Endothelial cell of umbilical vein (primary cell): Measurements from ENCODE around the gene EPHX1.

Experiments
- CTCF ChIP-seq, 2 donors: IDR thresholded peaks; 1 replicate in 1 of 2; 2 replicates in 1 of 2; pipeline ENCODE4 v1.5.1; 2011; ENCODE audit warnings: low read length in 2 of 2, mild to moderate bottlenecking in 2 of 2, moderate library complexity in 2 of 2, control low read depth in 1 of 2, inconsistent platforms in 1 of 2, low read depth in 1 of 2; ENCODE audit not compliant: insufficient read depth in 1 of 2; ENCODE audit errors: extremely low read depth in 1 of 2
- EZH2 ChIP-seq: IDR thresholded peaks from 2 replicates; pipeline ENCODE4 v1.6.1; 2012; ENCODE audit warnings: borderline replicate concordance, low read depth, mild to moderate bottlenecking, moderate library complexity, low read length, inconsistent platforms; ENCODE audit not compliant: severe bottlenecking
- FOS ChIP-seq: IDR thresholded peaks from 2 replicates; pipeline ENCODE4 v1.6.1; 2011; ENCODE audit warnings: mild to moderate bottlenecking, low read length, moderate library complexity, borderline replicate concordance; ENCODE audit not compliant: insufficient read depth
- GATA2 ChIP-seq: IDR thresholded peaks from 2 replicates; pipeline ENCODE4 v1.7.0; 2011; ENCODE audit warnings: low read depth, mild to moderate bottlenecking, moderate library complexity, mixed read lengths, low read length; ENCODE audit not compliant: insufficient read length, insufficient read depth
- JUN ChIP-seq: IDR thresholded peaks from 2 replicates; pipeline ENCODE4 v1.6.1; 2011; ENCODE audit warnings: borderline replicate concordance, low read depth; ENCODE audit not compliant: insufficient read length, insufficient read depth
- MYC ChIP-seq: IDR thresholded peaks from one replicate; pipeline ENCODE4 v1.6.1; 2011; ENCODE audit warnings: mild to moderate bottlenecking, low read depth, low read length
- POLR2A ChIP-seq: IDR thresholded peaks from 2 replicates; pipeline ENCODE4 v1.6.1; 2012; ENCODE audit warnings: low read depth, mild to moderate bottlenecking, control low read depth, low read length
- POLR2AphosphoS5 ChIP-seq: IDR thresholded peaks from 2 replicates; pipeline ENCODE4 v1.6.1; 2012; ENCODE audit warnings: low read depth, mild to moderate bottlenecking, control low read depth, low read length, moderate library complexity; ENCODE audit not compliant: insufficient read depth
- TF ChIP-seq, protein P1 (sequence below): IDR thresholded peaks from 2 replicates; pipeline ENCODE4 v1.6.1; 2011; ENCODE audit not compliant: insufficient read depth, insufficient read length

DNA sequence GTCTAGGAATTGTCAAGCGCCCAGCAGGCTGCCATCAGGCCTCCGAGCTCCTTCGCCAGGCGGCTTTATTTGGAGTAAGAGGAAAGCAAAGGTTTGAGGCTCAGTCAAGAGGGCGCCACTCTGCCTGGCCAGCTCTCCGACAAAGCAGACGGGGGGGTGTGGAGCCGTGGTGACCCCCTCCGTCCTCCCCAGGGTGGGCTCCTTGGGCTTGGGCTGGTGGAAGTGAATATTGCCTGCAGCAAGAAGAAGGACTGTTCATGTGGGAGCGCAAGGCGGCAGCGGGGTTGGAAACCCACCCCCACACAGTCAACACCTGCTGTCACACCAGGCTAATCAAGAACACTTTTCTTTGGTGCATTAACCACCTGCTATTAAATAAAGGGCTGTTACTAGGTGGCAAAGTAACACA, 14.6 kb downstream of the EPHX1 start:
- TF ChIP-seq EZH2 (no peak), CTCF (IDR thresholded peaks at IDR 0.05; ENCODE audit: extremely low read depth in 1 of 2, insufficient read depth in 1 of 2, low read depth in 1 of 2, low read length in 2 of 2) (no peak), POLR2AphosphoS5 (no peak), FOS (no peak), JUN (no peak), POLR2A (no peak), GATA2 (no peak), MYC (no peak)
- TF ChIP-seq, protein P1, sequence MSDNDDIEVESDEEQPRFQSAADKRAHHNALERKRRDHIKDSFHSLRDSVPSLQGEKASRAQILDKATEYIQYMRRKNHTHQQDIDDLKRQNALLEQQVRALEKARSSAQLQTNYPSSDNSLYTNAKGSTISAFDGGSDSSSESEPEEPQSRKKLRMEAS, result no peak
